ENCODE data around the gene RASA1.

Gene RASA1

GRCh38 chr5:87361536-87362213, 94.0 kb downstream of the RASA1 start:
- no peak for DNase-seq

GRCh38 chr5:87367243-87367642, 99.6 kb downstream of the RASA1 start:
- no peak for DNase-seq

GRCh38 chr5:87368601-87369000, 100.9 kb downstream of the RASA1 start:
- DNase-seq = no peak

- no peak for DNase-seq
These were observed 101.7 kb downstream of the RASA1 start for GRCh38 chr5:87369431-87369830.

- no peak for DNase-seq
These were observed 105.0 kb downstream of the RASA1 start for GRCh38 chr5:87372705-87373104.

GRCh38 chr5:87382224-87382623, 114.5 kb downstream of the RASA1 start:
- no peak for DNase-seq

- DNase-seq = no peak
These were observed 115.5 kb downstream of the RASA1 start for GRCh38 chr5:87383216-87383615.

- no peak for DNase-seq
These were observed 118.1 kb downstream of the RASA1 start for GRCh38 chr5:87385802-87386201.

GRCh38 chr5:87388129-87388528, 120.4 kb downstream of the RASA1 start:
- DNase-seq = no peak

- DNase-seq = no peak
These were observed 121.8 kb downstream of the RASA1 start for GRCh38 chr5:87389296-87390034.

GRCh38 chr5:87390075-87390474, 122.4 kb downstream of the RASA1 start:
- DNase-seq = no peak

- DNase-seq = no peak
These were observed 123.0 kb downstream of the RASA1 start for GRCh38 chr5:87390576-87391199.

- DNase-seq = no peak
These were observed 124.5 kb downstream of the RASA1 start for GRCh38 chr5:87392170-87392569.

GRCh38 chr5:87392801-87393200, 125.1 kb downstream of the RASA1 start:
- DNase-seq = no peak

GRCh38 chr5:87393331-87393730, 125.6 kb downstream of the RASA1 start:
- no peak for DNase-seq

GRCh38 chr5:87394411-87395165, 126.9 kb downstream of the RASA1 start:
- no peak for DNase-seq

- DNase-seq = no peak
These were observed 131.4 kb downstream of the RASA1 start for GRCh38 chr5:87398981-87399614.

GRCh38 chr5:87399720-87400119, 132.0 kb downstream of the RASA1 start:
- DNase-seq = no peak

GRCh38 chr5:87400305-87400899, 132.7 kb downstream of the RASA1 start:
- no peak for DNase-seq

- DNase-seq = no peak
These were observed 133.9 kb downstream of the RASA1 start for GRCh38 chr5:87401626-87402025.

GRCh38 chr5:87403409-87403808, 135.7 kb downstream of the RASA1 start:
- DNase-seq = no peak

GRCh38 chr5:87403899-87404298, 136.2 kb downstream of the RASA1 start:
- no peak for DNase-seq
